SK-N-SH (cell line): ENCODE results near the gene PRKCH. TPM values are rescaled to one million over a fixed set of nuclear protein-coding genes. Genes with fewer than 3 reads are reported as not detected.

Source experiments
- CTCF ChIA-PET: fragments of 300-600, 350-600 bp; formaldehyde crosslinking; extraction: SDS; loops from one replicate; lab custom pipeline; 2021; lab: Yijun Ruan, JAX
- POLR2A ChIA-PET: fragments of 350-600 bp; sonication (Branson Sonifier 250); formaldehyde crosslinking; extraction: SDS; loops from one replicate; lab custom pipeline; 2020; ENCODE audit warnings: antibody characterized with exemption, inconsistent platforms; lab: Yijun Ruan, JAX
- DNase-seq: peaks from one replicate; pipeline ENCODE4 v3.0.0; 2012
- H2AFZ ChIP-seq: fragments of 200-600 bp; sonication (generic); 2 replicates; pipeline ENCODE4 v1.8.1; 2016; ENCODE audit warnings: antibody characterized with exemption, mild to moderate bottlenecking, low read depth
- H3F3A ChIP-seq: fragments of 200-600 bp; sonication (generic); replicated peaks from 2 replicates; pipeline ENCODE3; 2016; ENCODE audit warnings: antibody characterized with exemption, mild to moderate bottlenecking; ENCODE audit not compliant: insufficient read depth
- H3K27ac ChIP-seq, 2 experiments: fragments of 200-500 bp in 1 of 2; fragments of 200-600 bp in 1 of 2; sonication (Bioruptor generic) in 1 of 2; sonication (generic), shearing (Covaris generic) in 1 of 2; 2 replicates each; pipeline versions ENCODE4 v1.5.1 to v1.6.1; 2014 to 2016; ENCODE audit warnings: low read depth in 2 of 2, inconsistent platforms in 1 of 2, low read length in 1 of 2, mild to moderate bottlenecking in 1 of 2, mixed read lengths in 1 of 2
- H3K27me3 ChIP-seq: fragments of 200-600 bp; sonication (generic), shearing (Covaris generic); 2 replicates; pipeline ENCODE4 v1.6.1; 2016; ENCODE audit warnings: mixed run types; ENCODE audit not compliant: insufficient read depth
- H3K36me3 ChIP-seq, 2 experiments: fragments of 200-500 bp in 1 of 2; fragments of 200-600 bp in 1 of 2; sonication (Bioruptor generic) in 1 of 2; sonication (generic) in 1 of 2; replicated peaks in 1 of 2; 2 replicates each; pipeline versions ENCODE3 to v1.5.1; 2014 to 2016; ENCODE audit warnings: low read length in 1 of 2, mild to moderate bottlenecking in 1 of 2; ENCODE audit not compliant: insufficient read depth in 2 of 2, control insufficient read depth in 1 of 2
- H3K4me1 ChIP-seq, 2 experiments: fragments of 200-500 bp in 1 of 2; fragments of 200-600 bp in 1 of 2; sonication (Bioruptor generic) in 1 of 2; sonication (generic), shearing (Covaris generic) in 1 of 2; 2 replicates each; pipeline versions ENCODE4 v1.5.1 to v1.6.1; 2014 to 2016; ENCODE audit warnings: low read depth in 1 of 2, low read length in 1 of 2, mixed run types in 1 of 2; ENCODE audit not compliant: insufficient read depth in 2 of 2, control insufficient read depth in 1 of 2
- H3K4me2 ChIP-seq: fragments of 200-600 bp; sonication (generic), shearing (Covaris generic); 2 replicates; pipeline ENCODE4 v1.6.1; 2017; ENCODE audit warnings: mixed run types
- H3K4me3 ChIP-seq, 2 experiments: fragments of 200-500 bp in 1 of 2; fragments of 200-600 bp in 1 of 2; sonication (Bioruptor generic) in 1 of 2; sonication (generic), shearing (Covaris generic) in 1 of 2; 2 replicates each; pipeline versions ENCODE4 v1.5.1 to v1.8.1; 2014 to 2016; ENCODE audit warnings: low read depth in 2 of 2, inconsistent platforms in 1 of 2, low read length in 1 of 2, mild to moderate bottlenecking in 1 of 2, mixed read lengths in 1 of 2, moderate library complexity in 1 of 2
- H3K79me2 ChIP-seq: fragments of 200-600 bp; sonication (generic); 2 replicates; pipeline ENCODE4 v1.8.1; 2017; ENCODE audit warnings: mild to moderate bottlenecking; ENCODE audit not compliant: insufficient read depth
- H3K9ac ChIP-seq: fragments of 200-600 bp; sonication (generic); 2 replicates; pipeline ENCODE4 v1.6.1; 2017; ENCODE audit warnings: mixed run types
- H3K9me2 ChIP-seq: fragments of 200-600 bp; sonication (generic); 2 replicates; pipeline ENCODE4 v1.6.1; 2017; ENCODE audit warnings: mixed run types
- H3K9me3 ChIP-seq: fragments of 200-600 bp; sonication (generic); 2 replicates; pipeline ENCODE4 v1.6.1; 2017; ENCODE audit warnings: mixed run types, mild to moderate bottlenecking, moderate library complexity
- H4K20me1 ChIP-seq: fragments of 200-600 bp; sonication (generic); 2 replicates; pipeline ENCODE4 v1.6.1; 2017; ENCODE audit warnings: mild to moderate bottlenecking, mixed run types; ENCODE audit not compliant: insufficient read depth
- ELF1 ChIP-seq: IDR thresholded peaks from 2 replicates; pipeline ENCODE4 v1.4.0; 2012
- EP300 ChIP-seq, 2 experiments: IDR thresholded peaks; 2 replicates each; pipeline versions ENCODE4 v1.4.0 to v1.6.1; 2012; ENCODE audit warnings: borderline replicate concordance in 1 of 2, low read depth in 1 of 2, low read length in 1 of 2
- EZH2phosphoT487 ChIP-seq: fragments of 200-600 bp; sonication (generic); IDR thresholded peaks from 2 replicates; pipeline ENCODE4 v1.6.1; 2017; ENCODE audit warnings: low read depth, mixed run types, mild to moderate bottlenecking, antibody characterized with exemption, moderate library complexity, borderline replicate concordance
- FOSL2 ChIP-seq: IDR thresholded peaks from 2 replicates; pipeline ENCODE4 v1.4.0; 2012; ENCODE audit warnings: low read depth, mild to moderate bottlenecking, moderate library complexity, borderline replicate concordance
- FOXJ3 ChIP-seq: sonication (generic); formaldehyde crosslinking; IDR thresholded peaks from 2 replicates; pipeline ENCODE4 v1.5.1; 2020; ENCODE audit warnings: mild to moderate bottlenecking, missing genetic modification reagents
- FOXM1 ChIP-seq: IDR thresholded peaks from 2 replicates; pipeline ENCODE4 v1.4.0; 2012; ENCODE audit warnings: low read depth, mild to moderate bottlenecking
- GABPA ChIP-seq: IDR thresholded peaks from 2 replicates; pipeline ENCODE4 v1.4.0; 2012; ENCODE audit warnings: low read depth, mild to moderate bottlenecking
- GATA2 ChIP-seq: sonication (generic); formaldehyde crosslinking; IDR thresholded peaks from 2 replicates; pipeline ENCODE4 v1.5.0; 2020; ENCODE audit warnings: mild to moderate bottlenecking, missing genetic modification reagents
- IRF3 ChIP-seq: fragments of 150-350 bp; IDR thresholded peaks from 2 replicates; pipeline ENCODE4 v1.6.1; 2016; ENCODE audit warnings: mild to moderate bottlenecking, low read depth, low read length
- JUND ChIP-seq: IDR thresholded peaks from 2 replicates; pipeline ENCODE4 v1.4.0; 2012
- MAX ChIP-seq: IDR thresholded peaks from 2 replicates; pipeline ENCODE4 v1.4.0; 2012; ENCODE audit warnings: low read depth
- NFIC ChIP-seq: IDR thresholded peaks from 2 replicates; pipeline ENCODE4 v1.4.0; 2012; ENCODE audit warnings: borderline replicate concordance
- POLR2AphosphoS5 ChIP-seq: IDR thresholded peaks from 2 replicates; pipeline ENCODE4 v1.6.1; 2012; ENCODE audit warnings: low read depth, low read length
- RAD21 ChIP-seq: IDR thresholded peaks from 2 replicates; pipeline ENCODE4 v1.6.1; 2012; ENCODE audit warnings: mild to moderate bottlenecking, low read length
- RCOR1 ChIP-seq: fragments of 150-350 bp; IDR thresholded peaks from 2 replicates; pipeline ENCODE4 v1.6.1; 2017; ENCODE audit warnings: antibody characterized with exemption, low read length
- REST ChIP-seq: IDR thresholded peaks from 2 replicates; pipeline ENCODE4 v1.6.1; 2012; ENCODE audit warnings: mild to moderate bottlenecking, low read depth, low read length, moderate library complexity
- RXRA ChIP-seq: IDR thresholded peaks from 2 replicates; pipeline ENCODE4 v1.4.0; 2012; ENCODE audit warnings: low read depth, mild to moderate bottlenecking, borderline replicate concordance
- SIN3A ChIP-seq: IDR thresholded peaks from 2 replicates; pipeline ENCODE4 v1.6.1; 2012; ENCODE audit warnings: low read depth, mild to moderate bottlenecking, low read length, moderate library complexity, borderline replicate concordance
- TAF1 ChIP-seq: IDR thresholded peaks from 2 replicates; pipeline ENCODE4 v1.6.1; 2012; ENCODE audit warnings: low read depth, mild to moderate bottlenecking, low read length, moderate library complexity, borderline replicate concordance
- TCF12 ChIP-seq: IDR thresholded peaks from 2 replicates; pipeline ENCODE4 v1.4.0; 2012
- TEAD4 ChIP-seq: IDR thresholded peaks from 2 replicates; pipeline ENCODE4 v1.4.0; 2012; ENCODE audit warnings: mild to moderate bottlenecking, borderline replicate concordance; ENCODE audit not compliant: insufficient read depth
- USF2 ChIP-seq: fragments of 150-350 bp; IDR thresholded peaks from 2 replicates; pipeline ENCODE4 v1.6.1; 2017; ENCODE audit warnings: antibody characterized with exemption, low read length, low read depth, borderline replicate concordance
- YY1 ChIP-seq: IDR thresholded peaks from 2 replicates; pipeline ENCODE4 v1.4.0; 2012; ENCODE audit warnings: low read depth, mild to moderate bottlenecking
- WGBS: methylation state at CpG from one replicate; pipeline ENCODE4 v1.1.6; 2017; ENCODE audit warnings: low lambda C conversion rate; 5-methylcytosine and 5-hydroxymethylcytosine counted together
- polyA plus RNA-seq, 3 experiments: library from polyadenylated mRNA; depleted of rRNA; stranded (reverse); fragments of >200 nt; gene quantifications; 2 replicates each; pipeline ENCODE4 v1.2.3, GENCODE V29; 2012

The PRKCH gene
- polyA plus RNA-seq, 1 of the 3 experiments (the other 2 are of a cell fraction): 4.2 TPM

- no peaks in the 10 kb centered on the region for H3K9me3 ChIP-seq
- TF ChIP-seq YY1 (no peak), RCOR1 (no peak), RXRA (no peak), GABPA (no peak), FOSL2 (no peak), ELF1 (no peak), TAF1 (no peak), SIN3A (no peak), JUND (no peak), EP300 (IDR thresholded peaks at IDR 0.05; ENCODE audit: borderline replicate concordance in 1 of 2, low read depth in 1 of 2, low read length in 1 of 2) (no peak), MAX (no peak), TEAD4 (no peak), REST (no peak)
- TF ChIP-seq, all 33 proteins: peak for 0
- WGBS: 81% methylated on average over 11 of the region's 11 CpGs
- Histone ChIP-seq H3K79me2 (no peaks in the 10 kb centered on the region), H3K4me3 (no peak overlapping the region), H2AFZ (no peak overlapping the region), H3K4me2 (no peak overlapping the region), H3K36me3 (no peaks in the 10 kb centered on the region), H3K27me3 (no peaks in the 10 kb centered on the region), H3K4me1 (no peaks in the 10 kb centered on the region), H3K9ac (no peak overlapping the region), H4K20me1 (no peaks in the 10 kb centered on the region), H3K9me2 (no peaks in the 10 kb centered on the region), H3K27ac (no peak overlapping the region), H3F3A (no peaks in the 10 kb centered on the region)
- CTCF ChIA-PET: interaction anchor here (1.5 kb wide), 1 partner anchor 49 kb away, joined by 4 read pairs; no protein-coding TSS in a partner anchor
- no peak for DNase-seq
- POLR2A ChIA-PET: no interaction called here
These were observed 12.9 kb downstream of the PRKCH start for GRCh38 chr14:61334197-61334701.

- 55% methylated on average over 3 of the region's 3 CpGs for WGBS
- CTCF ChIA-PET: interaction anchor here (0.6 to 1.5 kb wide), 2 partner anchors 12 to 50 kb away, joined by 3 to 4 read pairs; no protein-coding TSS in a partner anchor
- TF ChIP-seq TAF1 (no peak), RAD21 (no peak), POLR2AphosphoS5 (no peak), YY1 (no peak), GATA2 (CRISPR knock-in tag) (no peak), FOXJ3 (CRISPR knock-in tag) (no peak), TCF12 (no peak), IRF3 (no peak), GABPA (no peak), EP300 (IDR thresholded peaks at IDR 0.05; ENCODE audit: borderline replicate concordance in 1 of 2, low read depth in 1 of 2, low read length in 1 of 2) (no peak), NFIC (no peak), FOSL2 (no peak), EZH2phosphoT487 (no peak), USF2 (no peak), FOXM1 (no peak)
These were observed 13.7 kb downstream of the PRKCH start for GRCh38 chr14:61335049-61335448.

More at GRCh38 chr14:61335049-61335448, 13.7 kb downstream of the PRKCH start:
- POLR2A ChIA-PET: no interaction called here
- no peaks in the 10 kb centered on the region for H3K79me2 ChIP-seq
- H3K27me3 ChIP-seq: no peaks in the 10 kb centered on the region
- H3K4me3 ChIP-seq: no peak overlapping the region
- H3F3A ChIP-seq: no peaks in the 10 kb centered on the region
- H3K4me2 ChIP-seq: no peak overlapping the region
- no peak overlapping the region for H2AFZ ChIP-seq
- no peaks in the 10 kb centered on the region for H3K9me2 ChIP-seq
- H3K9ac ChIP-seq: no peak overlapping the region
- H3K36me3 ChIP-seq: no peaks in the 10 kb centered on the region
- no peak overlapping the region for H3K27ac ChIP-seq
- DNase-seq: no peak
- no peaks in the 10 kb centered on the region for H3K9me3 ChIP-seq
- H4K20me1 ChIP-seq: no peaks in the 10 kb centered on the region
- H3K4me1 ChIP-seq: no peaks in the 10 kb centered on the region
